Endothelial cell of hepatic sinusoid (primary cell): Measurements from ENCODE around the gene RILPL1.
"Not testable (repeated sequence)": the region's sequence is repeated elsewhere in the genome, so short reads cannot be mapped to it uniquely, and the experiment has no call there.

Source experiments
- in situ Hi-C: cut with HindIII; loops from 2 replicates; pipeline ENCODE4 v1.10.0; 2017; ENCODE audit warnings: low sequenced_read_pairs

Gene RILPL1

DNA sequence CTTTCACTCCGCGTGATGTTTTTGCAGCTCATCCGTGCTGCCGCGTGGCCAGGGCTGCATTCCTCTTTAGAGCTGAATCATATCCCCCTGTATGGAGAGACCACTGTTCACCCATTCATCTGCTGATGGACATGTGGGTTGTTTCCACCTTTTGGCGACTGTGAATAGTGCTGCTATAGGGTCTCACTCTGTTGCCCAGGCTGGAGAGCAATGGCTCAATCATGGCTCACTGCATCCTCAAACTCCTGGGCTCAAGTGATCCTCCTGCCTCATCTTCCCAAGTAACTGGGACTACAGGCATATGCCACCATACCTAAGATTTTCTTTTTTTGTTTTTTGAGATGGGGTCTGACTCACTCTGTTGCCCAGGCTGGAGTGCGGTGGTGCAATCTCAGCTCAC is 36.5 kb downstream of the RILPL1 start:
- in situ Hi-C loops, result no loop called here

DNA sequence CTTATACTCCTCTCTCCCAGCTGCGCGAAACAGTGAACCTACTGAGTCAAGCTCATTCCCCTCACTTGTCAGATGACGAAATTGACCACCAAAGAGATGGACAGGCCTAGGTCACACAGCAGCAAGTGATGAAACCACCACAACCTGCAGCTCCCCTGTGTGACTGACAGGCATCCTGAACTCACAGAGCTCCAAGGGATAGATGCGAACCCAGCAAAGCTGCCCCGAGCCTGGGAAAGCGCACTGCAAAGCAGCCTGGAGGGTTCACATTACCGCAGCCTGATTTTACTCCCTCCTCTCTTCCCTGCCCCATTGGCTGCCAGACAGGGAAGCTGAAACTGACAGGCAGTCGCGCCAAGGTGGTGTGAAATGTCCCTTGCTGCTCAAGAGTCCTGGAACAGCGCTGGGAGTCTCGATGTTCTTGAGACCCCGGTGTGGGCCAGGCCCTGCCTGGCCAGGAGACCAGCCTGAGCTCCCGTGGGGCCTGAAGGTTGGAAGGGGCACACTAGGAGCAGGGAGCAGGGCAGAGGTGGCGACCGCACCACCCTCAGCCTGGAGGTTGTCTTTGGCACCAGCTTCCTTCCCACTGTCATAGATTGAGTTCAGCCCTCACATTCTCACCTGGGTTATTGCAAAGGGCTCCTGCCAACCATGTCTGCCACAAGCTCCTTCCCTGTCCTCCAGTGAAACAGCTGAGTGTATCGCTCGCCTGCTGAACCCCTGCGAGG is 39.2 kb downstream of the RILPL1 start:
- in situ Hi-C loops, result no loop called here

GRCh38 chr12:123492339-123493039 is 41.0 kb downstream of the RILPL1 start:
- in situ Hi-C loops, result not testable (repeated sequence)

GRCh38 chr12:123491481-123491880 is 42.0 kb downstream of the RILPL1 start:
- in situ Hi-C loops, result no loop called here

GRCh38 chr12:123491056-123491455 is 42.5 kb downstream of the RILPL1 start:
- in situ Hi-C loops, result no loop called here

GRCh38 chr12:123490089-123490488 is 43.4 kb downstream of the RILPL1 start:
- in situ Hi-C loops, result no loop called here

DNA sequence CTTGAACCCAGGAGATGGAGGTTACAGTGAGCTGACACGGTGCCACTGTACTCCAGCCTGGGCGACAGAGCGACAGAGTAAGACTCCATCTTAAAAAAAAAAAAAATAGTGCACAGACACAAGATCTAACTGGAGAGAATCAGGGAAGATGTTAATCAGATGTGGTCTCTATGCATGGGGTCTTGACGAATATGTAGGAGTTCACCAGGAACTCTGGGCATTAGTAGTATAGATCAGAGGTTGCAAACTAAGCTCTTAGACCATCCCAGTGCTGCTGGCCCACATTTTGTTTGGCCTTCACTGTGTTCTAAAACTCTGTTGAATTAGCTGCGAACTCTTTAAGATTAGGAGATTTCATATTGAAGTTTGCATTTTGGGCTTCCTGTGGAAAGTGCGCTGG is 43.9 kb downstream of the RILPL1 start:
- in situ Hi-C loops, result no loop called here

DNA sequence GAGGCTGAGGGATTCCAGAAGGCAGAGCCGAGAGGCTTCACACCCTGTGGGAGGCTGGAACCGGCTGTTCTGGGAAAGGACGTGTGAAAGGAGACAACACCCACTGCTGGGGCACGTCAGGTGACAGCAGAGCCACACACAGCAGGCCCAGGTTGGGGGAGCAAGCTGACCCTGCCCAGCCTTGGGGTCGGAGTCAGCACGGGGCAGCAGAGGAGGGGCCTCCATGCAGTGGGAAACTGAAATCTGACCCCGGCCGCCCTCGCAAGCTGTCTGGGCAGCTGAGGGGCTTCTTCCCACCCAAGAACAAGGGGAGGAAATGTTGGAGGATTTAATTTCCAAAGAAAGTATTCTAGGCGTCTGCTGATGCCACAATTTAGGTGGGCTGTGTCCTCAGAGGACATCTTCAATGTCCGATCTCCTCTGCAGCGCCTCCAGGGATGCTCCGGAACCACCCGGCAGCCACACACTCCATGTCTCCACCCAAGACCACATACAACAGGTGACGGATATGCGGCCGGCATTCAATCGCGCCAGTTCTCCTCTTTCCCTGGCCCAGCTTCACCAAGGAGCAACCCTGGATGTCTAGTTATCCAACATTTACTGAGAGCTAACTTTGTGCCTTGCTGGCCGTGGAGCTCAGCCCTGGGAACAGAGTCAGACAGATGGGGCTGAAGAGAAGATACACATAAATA is 44.8 kb downstream of the RILPL1 start:
- in situ Hi-C loops, result no loop called here

- in situ Hi-C loops, result no loop called here
Measured at GRCh38 chr12:123487428-123487827, 46.1 kb downstream of the RILPL1 start.

DNA sequence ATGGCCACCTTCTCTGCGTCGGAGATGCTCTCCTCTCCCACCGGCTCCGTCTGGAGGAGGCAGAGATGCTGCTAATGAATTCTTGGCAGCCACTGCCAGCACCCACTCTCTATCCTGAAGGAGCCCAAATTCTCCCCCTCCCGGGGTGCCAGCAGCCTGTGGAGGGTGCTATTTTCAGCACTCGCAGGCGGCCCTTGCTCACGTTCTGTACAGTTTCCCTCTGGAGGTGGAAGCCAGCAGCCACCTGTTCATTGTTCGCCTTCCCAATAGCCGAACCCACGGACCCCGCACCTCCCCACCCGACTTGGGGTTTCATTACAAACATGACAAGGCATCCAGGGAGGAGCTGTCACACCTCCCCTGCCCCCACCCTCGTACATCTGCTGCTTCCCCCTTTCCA is 47.8 kb downstream of the RILPL1 start:
- in situ Hi-C loops, result no loop called here

GRCh38 chr12:123483602-123484248 is 49.8 kb downstream of the RILPL1 start:
- in situ Hi-C loops, result loop anchor here (5.0 kb wide), 2 partner anchors 39 to 136 kb away; no protein-coding TSS in a partner anchor

DNA sequence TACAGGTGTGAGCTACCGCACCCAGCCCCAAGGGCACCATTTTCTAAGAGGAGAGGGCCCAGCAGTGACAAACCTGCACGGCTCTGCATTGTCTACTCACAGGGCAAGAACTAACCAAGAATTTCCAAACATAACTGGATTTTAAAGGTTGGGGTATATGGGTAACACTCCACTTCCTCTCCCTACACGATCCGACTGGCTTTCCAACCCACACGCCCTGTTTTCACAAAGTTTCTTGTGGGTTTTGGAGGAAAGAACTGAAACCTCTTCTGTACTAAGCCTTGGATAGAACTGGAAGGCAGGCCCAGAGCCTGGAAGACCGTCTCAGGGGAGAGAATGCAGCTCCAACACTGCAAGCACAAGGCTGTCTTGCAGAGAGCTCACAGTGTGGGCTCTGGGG is 50.6 kb downstream of the RILPL1 start:
- in situ Hi-C loops, result loop anchor here (5.0 kb wide), 2 partner anchors 39 to 136 kb away; no protein-coding TSS in a partner anchor

- in situ Hi-C loops, result loop anchor here (5.0 kb wide), 2 partner anchors 41 to 134 kb away; no protein-coding TSS in a partner anchor
Measured at GRCh38 chr12:123481251-123481650, 52.3 kb downstream of the RILPL1 start.

DNA sequence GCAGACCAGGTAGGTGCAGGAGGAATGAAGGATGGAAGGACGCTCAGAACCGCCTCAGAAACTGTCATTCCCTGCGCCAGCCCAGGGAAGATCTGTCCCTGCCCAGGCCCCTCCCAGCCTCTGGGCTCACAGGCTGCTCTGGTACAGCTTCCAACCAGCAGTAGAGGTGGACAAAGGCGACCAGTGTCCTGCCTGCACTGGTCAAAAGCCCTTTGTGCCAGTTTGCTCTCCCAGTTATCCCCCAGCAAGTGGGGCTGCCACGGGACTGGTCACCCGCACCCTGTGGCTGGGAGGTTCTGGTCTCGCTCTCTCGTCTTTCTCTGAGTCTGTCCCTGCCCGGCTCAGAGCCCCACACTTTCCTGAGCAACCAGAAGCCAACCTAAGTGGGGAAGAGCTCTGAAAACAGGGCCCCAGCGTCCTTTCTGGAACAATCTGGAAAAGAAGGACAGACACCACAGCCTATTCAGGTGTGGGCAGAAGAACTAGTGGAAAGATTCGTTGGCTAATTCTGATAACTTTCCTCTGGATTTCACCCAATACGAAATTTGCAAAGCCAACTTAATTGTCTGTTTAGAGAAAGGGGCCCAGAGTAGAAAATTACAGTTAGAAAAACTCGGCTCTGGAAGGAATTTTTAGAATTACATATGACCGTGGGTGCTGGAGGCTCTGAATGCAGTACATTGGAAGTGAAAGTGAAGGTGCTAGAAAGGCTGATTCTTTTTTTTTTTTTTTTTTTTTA is 53.9 kb downstream of the RILPL1 start:
- in situ Hi-C loops, result loop anchor here (5.0 kb wide), 2 partner anchors 43 to 132 kb away; no protein-coding TSS in a partner anchor

DNA sequence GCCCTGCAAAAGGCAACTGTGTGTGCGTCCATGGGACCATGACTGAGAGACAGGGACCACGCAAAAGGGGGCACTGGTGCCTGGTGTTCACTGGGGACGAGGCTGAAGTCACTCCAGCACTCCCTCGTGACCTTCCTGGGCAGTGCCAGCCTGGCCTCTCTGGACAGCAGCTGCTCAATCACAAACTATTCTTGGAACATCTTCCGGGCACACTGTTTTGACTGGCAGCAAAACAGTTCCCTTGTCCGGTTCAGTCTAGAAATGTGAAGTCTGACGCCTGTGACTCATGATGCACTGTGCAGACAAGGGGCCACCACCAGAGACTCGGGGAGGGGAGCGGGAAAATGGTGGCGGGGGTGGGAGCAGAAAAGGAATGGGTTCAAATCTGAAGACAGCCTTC is 54.8 kb downstream of the RILPL1 start:
- in situ Hi-C loops, result no loop called here

GRCh38 chr12:123478069-123478468 is 55.5 kb downstream of the RILPL1 start:
- in situ Hi-C loops, result no loop called here

- in situ Hi-C loops, result no loop called here
Measured at GRCh38 chr12:123475246-123475703, 58.2 kb downstream of the RILPL1 start.

DNA sequence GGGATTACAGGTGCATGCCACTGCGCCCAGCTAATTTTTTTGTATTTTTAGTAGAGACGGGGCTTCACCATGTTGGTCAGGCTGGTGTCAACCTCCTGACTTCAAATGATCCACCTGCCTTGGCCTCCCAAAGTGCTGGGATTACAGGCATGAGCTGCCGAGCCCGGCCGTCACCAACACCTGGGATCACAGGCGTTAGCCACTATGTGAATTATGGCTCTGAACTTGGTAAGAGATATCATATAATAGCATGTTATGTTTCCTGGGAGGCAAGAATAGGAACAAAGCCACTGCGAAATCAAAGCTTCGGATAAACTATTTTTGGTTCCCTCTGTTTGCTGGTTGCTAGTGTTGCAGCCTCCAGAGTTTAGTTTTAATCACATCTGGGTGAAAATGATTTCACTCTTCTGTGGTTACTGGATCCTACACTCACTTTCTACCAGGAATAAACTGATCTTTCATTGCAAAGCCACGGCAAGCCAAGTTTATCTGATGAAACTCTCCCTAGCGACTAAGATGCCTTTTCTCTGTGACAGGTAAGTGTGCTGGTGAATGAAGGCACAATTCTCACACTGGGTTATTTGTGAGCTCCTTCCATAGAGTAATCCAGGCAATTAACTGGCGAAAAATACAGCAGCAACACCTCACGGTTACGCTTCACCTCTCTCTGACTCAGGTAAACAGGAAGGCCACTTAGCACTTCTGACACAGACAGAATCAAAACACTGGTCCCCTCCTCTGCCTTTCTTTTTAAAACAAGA is 58.9 kb downstream of the RILPL1 start:
- in situ Hi-C loops, result loop anchor here (5.0 kb wide), 1 partner anchor 82 kb away; no protein-coding TSS in a partner anchor

- in situ Hi-C loops, result loop anchor here (5.0 kb wide), 1 partner anchor 80 kb away; no protein-coding TSS in a partner anchor
Measured at GRCh38 chr12:123472438-123472849, 61.1 kb downstream of the RILPL1 start.
